GM12878 (cell line): Measurements from ENCODE around the gene ME1.

Source experiments
- BMI1 ChIP-seq: fragments of 450-650 bp; IDR thresholded peaks from 2 replicates; pipeline ENCODE4 v1.6.1; 2016; ENCODE audit warnings: mild to moderate bottlenecking, moderate library complexity, borderline replicate concordance
- HDGF ChIP-seq: fragments of 450-650 bp; IDR thresholded peaks from 2 replicates; pipeline ENCODE4 v1.6.1; 2016; ENCODE audit warnings: antibody characterized with exemption
- KDM1A ChIP-seq: fragments of 200-600 bp; sonication (generic); IDR thresholded peaks from 2 replicates; pipeline ENCODE4 v1.6.1; 2016; ENCODE audit warnings: borderline replicate concordance
- NRF1 ChIP-seq: conservative IDR thresholded peaks from 2 replicates; pipeline ENCODE4 v1.6.1; 2011; ENCODE audit warnings: mild to moderate bottlenecking, low read depth, low read length, improper control_type of control experiment
- PBX3 ChIP-seq: IDR thresholded peaks from 2 replicates; pipeline ENCODE4 v1.6.1; 2011; ENCODE audit warnings: mild to moderate bottlenecking, low read depth, low read length, moderate library complexity; ENCODE audit not compliant: insufficient replicate concordance
- POLR2A ChIP-seq: IDR thresholded peaks from 2 replicates; pipeline ENCODE4 v1.6.1; 2011; ENCODE audit warnings: low read depth, mild to moderate bottlenecking, low read length
- POLR2AphosphoS5 ChIP-seq: IDR thresholded peaks from 2 replicates; pipeline ENCODE4 v1.6.1; 2011; ENCODE audit warnings: mild to moderate bottlenecking, low read length, inconsistent platforms
- TF ChIP-seq, protein P1 (sequence below): IDR thresholded peaks from 2 replicates; pipeline ENCODE4 v1.6.1; 2012; ENCODE audit warnings: low read length, inconsistent platforms

GRCh38 chr6:83226517-83226916, 204.3 kb downstream of the ME1 start:
- TF ChIP-seq PBX3 (no peak), BMI1 (no peak), POLR2A (no peak), NRF1 (no peak), POLR2AphosphoS5 (no peak), HDGF (no peak), KDM1A (no peak)
- TF ChIP-seq, protein P1, sequence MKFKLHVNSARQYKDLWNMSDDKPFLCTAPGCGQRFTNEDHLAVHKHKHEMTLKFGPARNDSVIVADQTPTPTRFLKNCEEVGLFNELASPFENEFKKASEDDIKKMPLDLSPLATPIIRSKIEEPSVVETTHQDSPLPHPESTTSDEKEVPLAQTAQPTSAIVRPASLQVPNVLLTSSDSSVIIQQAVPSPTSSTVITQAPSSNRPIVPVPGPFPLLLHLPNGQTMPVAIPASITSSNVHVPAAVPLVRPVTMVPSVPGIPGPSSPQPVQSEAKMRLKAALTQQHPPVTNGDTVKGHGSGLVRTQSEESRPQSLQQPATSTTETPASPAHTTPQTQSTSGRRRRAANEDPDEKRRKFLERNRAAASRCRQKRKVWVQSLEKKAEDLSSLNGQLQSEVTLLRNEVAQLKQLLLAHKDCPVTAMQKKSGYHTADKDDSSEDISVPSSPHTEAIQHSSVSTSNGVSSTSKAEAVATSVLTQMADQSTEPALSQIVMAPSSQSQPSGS, result no peak
